Frontal cortex (tissue), 4 donors: ENCODE data around the gene KRT1. TPM values are rescaled to one million over a fixed set of nuclear protein-coding genes. Genes with fewer than 3 reads are reported as not detected.
A peak's percentile ranks its signal among the peaks of the same experiment; 100 is the strongest.

Source experiments
- DNase-seq, 2 donors: peaks; one replicate each; pipeline ENCODE4 v3.0.0; 2012; ENCODE audit warnings: low spot score in 2 of 2
- FAIRE-seq: peaks from 2 replicates; lab custom pipeline; 2012; peaks lifted over from hg19 to GRCh38; lab: Jason Lieb, UNC
- total RNA-seq: library from RNA; depleted of rRNA; stranded (reverse); fragments of >200 nt; gene quantifications from one replicate; pipeline ENCODE4 v1.2.3, GENCODE V29; 2014
- donor health status: control.
- donor health status: control.
- donor health status: control.

KRT1 gene
- total RNA-seq, 1 donor from 2014 or later, result 0.82 TPM

DNA sequence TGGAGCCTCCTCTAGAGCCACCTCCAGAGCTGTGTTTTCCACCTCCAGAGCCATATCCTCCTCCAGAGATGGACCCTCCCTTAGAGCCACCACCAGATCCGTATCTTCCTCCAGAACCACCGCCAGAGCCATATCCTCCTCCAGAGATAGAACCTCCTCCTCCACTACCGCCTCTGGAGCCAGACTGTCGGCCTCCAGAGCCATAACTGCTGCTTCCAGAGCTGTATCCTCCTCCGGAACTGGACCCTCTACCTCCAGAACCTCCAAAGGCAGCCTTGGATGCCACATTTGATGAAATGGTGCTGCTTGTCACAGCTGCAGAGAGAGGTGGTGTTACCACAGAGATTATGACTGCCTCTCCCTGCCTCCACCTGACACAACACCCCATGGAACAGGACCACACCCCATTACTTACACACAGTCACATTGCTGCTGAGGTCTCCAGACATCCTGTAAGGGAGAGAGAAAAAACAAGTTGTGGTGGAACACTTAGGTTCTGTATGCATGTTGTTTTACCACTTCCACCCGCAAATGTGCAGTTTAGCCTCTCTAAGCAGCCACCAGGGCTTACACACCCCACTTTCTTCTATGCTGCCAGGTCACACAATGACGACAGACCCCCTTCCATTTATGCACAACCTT, 35.0 kb downstream of the KRT1 start:
- DNase-seq, result no peak
- FAIRE-seq, result no peak

GRCh38 chr12:52644078-52644415, 36.2 kb downstream of the KRT1 start:
- DNase-seq (no peak), FAIRE-seq (no peak)

DNA sequence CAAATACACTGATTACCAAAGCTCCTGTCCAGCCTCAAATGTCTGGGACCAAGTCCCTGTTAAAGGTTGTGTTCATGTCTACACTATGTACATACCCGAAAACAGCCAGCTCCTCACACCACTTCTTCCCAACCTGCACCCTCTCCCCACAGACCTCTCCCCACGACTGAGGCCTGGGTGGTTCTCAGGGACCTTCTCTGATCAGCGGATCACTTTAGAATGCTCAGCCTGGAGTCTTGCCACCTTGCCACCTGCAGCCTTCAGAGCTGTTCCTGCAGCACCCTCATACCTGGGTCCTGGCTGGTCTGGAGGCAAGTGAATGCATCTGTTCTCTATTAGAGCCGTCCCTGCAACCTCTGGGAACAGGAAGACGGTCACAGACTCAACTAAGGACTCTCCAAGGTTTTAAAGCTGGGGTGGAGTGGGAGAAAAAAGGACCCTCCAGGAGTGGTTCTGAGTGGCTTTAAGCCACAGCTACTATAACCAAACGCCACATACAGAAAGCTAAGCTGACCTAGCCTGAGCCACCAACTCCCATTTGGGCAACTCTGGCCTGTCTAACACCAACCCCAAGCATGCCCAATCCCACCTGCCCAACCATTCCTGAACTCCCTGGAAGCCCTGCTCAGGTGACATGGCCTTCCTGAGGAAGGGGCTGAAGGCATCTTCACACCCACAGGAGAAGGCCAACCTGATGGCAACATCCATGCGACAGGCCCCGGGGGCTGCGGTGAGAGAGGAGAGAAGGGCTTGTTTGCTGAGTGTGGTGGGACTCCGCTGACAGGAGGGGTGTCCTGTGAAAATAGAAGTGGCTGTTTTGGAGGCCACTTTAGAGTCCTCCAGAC, 36.8 kb downstream of the KRT1 start:
- FAIRE-seq (no peak), DNase-seq (no peak)

- FAIRE-seq, result no peak
- no peak for DNase-seq
These were observed 38.7 kb downstream of the KRT1 start for GRCh38 chr12:52641468-52641867.

- no peak for DNase-seq
- FAIRE-seq, result no peak
These were observed 42.9 kb downstream of the KRT1 start for GRCh38 chr12:52637299-52637698.

DNA sequence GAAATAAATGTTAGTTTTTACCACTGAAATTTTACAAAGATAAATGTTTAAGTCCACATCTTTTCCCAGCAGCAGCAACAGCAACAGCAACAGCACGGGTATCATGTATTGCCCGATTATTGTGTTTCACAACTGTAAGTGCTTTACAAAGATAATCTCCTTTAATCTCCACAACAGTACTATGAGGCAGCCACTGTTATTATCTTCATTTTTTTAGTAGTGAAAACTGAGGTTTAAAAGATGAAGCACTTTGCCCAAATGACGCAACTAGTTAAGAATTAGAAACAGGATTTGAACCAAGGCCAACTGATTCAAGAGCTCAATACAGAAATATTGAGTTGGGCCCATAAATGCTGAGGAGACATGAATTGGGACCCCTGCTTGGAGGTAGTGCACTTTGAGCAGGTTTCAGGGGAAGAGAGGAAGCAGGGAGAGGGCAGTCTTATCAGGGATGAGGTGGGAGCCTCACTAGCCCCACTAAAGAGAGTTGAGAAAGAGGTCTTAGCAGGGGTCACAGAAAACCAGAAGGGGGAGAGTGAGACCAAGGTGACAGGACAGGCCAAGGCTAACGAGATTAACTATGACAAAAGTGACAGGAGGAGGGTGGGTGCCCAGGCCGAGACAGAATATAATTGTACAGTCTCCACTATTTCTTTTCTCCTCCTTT, 43.5 kb downstream of the KRT1 start:
- FAIRE-seq (no peak), DNase-seq (no peak)

GRCh38 chr12:52636189-52636588, 44.0 kb downstream of the KRT1 start:
- DNase-seq (no peak), FAIRE-seq (no peak)

- FAIRE-seq (no peak), DNase-seq (peak; percentile 42 to 44)
These were observed 45.7 kb downstream of the KRT1 start for GRCh38 chr12:52634266-52635056.

GRCh38 chr12:52633383-52633782, 46.8 kb downstream of the KRT1 start:
- DNase-seq, result no peak
- FAIRE-seq, result no peak

GRCh38 chr12:52632656-52633055, 47.6 kb downstream of the KRT1 start:
- FAIRE-seq, result no peak
- no peak for DNase-seq

DNA sequence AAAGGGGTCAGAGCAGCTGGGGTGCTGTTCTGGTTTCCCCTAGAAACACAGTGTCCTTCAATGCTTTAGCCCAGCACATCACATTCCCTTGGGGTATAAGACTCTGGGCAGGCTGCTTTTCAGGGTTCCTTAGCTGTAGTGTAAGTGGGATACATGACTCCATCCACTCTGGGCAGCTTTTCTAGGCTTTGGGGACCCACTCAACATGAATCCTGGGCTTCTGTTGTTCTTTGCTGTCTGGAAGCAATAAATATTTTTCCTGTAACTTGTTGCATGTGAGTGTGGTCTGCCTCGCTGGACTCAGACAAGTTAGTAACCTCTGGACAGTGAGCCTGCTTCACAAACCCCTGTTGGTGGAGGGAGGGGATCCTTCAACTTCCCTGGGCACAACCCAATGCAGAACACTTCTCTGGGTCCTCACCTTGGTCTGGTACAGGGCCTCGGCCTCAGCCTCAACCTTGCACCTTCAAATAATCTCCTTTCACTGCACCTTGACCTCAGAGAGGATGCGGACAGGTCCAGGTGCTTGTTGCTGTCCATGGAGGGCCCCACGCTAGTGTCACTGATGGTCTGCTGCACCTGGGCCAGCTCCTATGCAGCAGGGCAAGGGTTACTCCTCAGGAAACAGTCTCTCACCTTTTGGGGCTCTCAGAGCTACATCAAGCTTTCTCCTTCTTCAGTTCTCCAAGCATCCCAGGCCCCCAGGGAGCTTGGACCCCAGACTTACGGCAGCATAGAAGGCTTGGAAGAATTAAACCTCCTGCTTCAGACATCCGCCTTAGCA, 48.3 kb downstream of the KRT1 start:
- no peak for DNase-seq
- FAIRE-seq, result no peak

DNA sequence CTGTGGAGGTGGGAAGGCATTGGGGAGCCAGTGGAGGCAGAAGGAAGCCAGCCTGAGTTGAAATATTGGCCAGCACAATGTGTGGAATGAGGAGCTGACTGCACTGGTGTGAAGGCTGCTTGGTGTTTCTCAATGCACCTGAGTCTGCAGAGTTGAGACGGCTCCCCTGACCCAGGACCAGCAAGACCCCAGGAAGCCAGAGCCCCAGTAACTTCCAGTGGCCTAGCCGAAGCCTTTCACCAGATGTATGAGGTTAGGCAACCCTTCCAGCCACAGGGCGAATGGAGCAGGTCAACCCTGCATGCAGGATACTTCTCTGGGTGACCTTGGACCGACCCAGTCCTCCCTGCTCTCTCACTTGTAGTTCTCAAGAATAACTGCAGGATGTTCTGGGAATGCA, 48.9 kb downstream of the KRT1 start:
- FAIRE-seq (no peak), DNase-seq (no peak)

- FAIRE-seq (no peak), DNase-seq (no peak)
These were observed 49.5 kb downstream of the KRT1 start for GRCh38 chr12:52630599-52631200.

GRCh38 chr12:52630008-52630500, 50.2 kb downstream of the KRT1 start:
- DNase-seq (no peak), FAIRE-seq (no peak)

- no peak for DNase-seq
- no peak for FAIRE-seq
These were observed 50.8 kb downstream of the KRT1 start for GRCh38 chr12:52629281-52630007.

DNA sequence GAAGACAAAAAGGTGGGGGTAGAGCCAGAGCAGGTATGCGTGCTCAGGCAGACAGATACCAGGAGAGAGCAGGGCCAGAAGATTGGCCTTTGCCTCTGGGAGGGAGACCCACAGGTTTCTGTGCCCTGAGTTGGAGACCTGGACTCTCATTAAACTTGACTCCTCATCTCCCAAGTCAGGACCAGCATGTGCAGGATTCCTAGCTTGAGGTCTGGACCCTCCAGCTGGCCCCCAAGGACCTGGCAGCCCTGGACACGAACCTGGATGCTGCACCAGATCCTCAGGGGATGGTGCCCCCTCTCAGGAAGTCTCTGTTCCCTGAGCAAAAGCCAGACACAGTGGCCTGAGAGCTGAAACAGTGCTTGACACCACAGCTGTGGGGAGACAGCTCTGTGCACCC, 51.4 kb downstream of the KRT1 start:
- no peak for FAIRE-seq
- no peak for DNase-seq

DNA sequence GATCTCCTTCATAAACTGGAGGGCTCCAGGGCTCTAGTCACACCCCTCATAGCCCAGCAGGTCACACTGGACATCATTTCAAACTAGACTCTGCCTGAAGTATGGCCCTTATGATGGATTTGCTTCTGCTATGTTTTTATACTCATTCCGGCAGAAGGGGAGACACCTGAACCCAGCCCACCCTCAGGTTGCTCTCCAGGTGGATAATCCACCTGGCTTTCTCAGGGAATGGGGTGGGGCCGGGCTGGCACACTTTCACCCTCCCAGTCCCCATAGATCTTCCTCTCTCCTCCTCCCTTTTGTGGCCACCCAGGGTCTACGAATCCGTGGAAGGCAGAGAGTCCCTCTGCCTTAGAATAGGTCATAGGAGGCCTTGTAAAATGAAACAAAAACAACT, 52.1 kb downstream of the KRT1 start:
- DNase-seq (no peak), FAIRE-seq (no peak)

- no peak for FAIRE-seq
- no peak for DNase-seq
These were observed 52.7 kb downstream of the KRT1 start for GRCh38 chr12:52627395-52628110.
